Measurements from ENCODE around the gene SF3A1. TPM values are rescaled to one million over a fixed set of nuclear protein-coding genes. Genes with fewer than 3 reads are reported as not detected.

SF3A1 gene
- polyA plus RNA-seq, 1 donor = 87.1 TPM

DNA sequence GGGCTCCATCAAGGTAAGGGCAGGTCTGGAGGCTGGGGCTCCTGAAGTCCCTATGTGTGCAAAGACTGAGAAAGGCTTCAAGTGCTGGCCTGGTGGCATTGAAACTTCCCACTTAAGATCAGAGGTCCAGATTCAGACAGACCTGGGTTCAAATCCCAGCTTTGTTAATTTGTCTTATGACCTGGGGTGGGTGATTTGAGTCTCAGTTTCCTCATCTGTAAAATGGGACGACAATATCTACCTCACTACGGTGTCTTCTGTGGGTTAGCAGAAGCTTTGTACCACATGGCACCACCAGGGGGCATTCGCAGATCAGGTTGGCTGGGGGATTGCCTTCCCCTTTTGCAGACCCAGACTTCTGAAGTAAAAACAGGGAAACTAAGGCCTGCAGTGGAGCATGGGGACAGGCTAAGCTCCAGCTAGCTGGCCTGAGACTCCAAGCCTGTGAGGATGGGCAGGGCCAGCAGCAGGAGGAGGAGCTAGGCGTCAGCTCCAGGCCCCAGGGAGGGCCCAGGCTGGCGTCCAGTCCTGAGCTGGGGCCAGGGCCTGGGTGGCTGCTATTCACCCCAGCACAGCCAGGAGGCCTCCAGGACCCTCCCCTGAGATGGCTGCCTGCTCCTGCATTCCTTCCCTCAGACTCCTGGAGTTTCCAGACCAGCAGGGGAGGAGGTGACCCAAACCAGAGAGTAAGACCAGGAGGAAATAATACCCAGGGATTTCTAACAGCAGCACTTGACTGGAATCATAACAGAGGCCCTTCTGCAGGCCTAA, 68.9 kb downstream of the SF3A1 start:
- H3K4me1 ChIP-seq (ENCODE audit: control insufficient read depth, insufficient read depth, low read length) = peaks cover 52% of the 10 kb centered on the region
- no CpG with 5 or more reads among the region's 5 CpGs for WGBS (ENCODE audit: insufficient coverage, low lambda C conversion rate)
- no peaks in the 10 kb centered on the region for H3K27me3 ChIP-seq (ENCODE audit: control insufficient read depth, insufficient read depth, low read length)
- H3K9me3 ChIP-seq (ENCODE audit: control insufficient read depth, low read depth, low read length) = no peaks in the 10 kb centered on the region
- H3K4me3 ChIP-seq (ENCODE audit: low read length) = no peak overlapping the region
- peaks cover 17% of the 10 kb centered on the region for H3K36me3 ChIP-seq (ENCODE audit: control insufficient read depth, insufficient read depth, low read length)
- peak overlapping the region; percentile 31 for H3K27ac ChIP-seq (ENCODE audit: low read length)
- DNase-seq = peak; percentile 64 to 77

DNA sequence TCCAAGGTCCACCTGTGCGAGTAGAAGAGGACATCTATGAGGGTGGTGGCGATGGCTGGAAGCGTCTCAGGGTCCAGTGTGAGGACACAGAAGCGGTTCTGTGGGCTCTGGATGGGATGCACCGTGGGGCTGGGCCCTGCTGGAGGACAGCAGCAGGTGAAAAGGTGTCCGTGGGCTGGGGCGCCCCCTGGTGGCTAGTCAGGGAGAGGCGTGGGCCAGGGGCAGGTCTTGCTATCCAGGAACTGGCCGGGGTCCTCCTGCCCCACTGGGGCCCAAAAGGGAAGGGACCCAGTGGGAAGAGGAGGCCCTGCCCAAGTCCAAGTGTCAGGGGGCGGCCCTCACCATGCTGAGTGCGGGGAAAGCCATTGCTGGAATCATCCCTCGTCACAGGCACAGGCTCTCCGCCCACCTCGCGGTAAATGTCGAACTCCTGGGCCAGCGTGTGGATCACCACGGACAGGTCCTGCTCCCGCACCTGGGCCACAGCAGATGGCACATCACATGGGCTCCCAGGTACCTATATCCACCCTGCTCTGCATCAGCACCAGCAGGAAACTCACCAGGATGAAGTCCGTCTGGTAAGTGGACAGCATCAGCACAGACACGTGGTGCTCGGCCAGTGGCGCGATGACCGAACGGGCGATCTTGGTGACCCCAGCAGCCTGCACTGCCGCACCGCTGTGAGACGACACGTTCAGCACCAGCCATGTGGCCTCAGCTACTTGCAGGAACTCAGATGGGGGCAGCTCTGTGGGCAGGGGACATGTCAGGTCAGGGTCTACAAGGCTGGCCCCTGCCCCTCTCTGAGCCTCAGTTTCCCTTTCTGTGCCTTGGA, 69.7 kb downstream of the SF3A1 start:
- H3K4me3 ChIP-seq (ENCODE audit: low read length) = no peak overlapping the region
- no CpG with 5 or more reads among the region's 31 CpGs for WGBS (ENCODE audit: insufficient coverage, low lambda C conversion rate)
- H3K27me3 ChIP-seq (ENCODE audit: control insufficient read depth, insufficient read depth, low read length) = no peaks in the 10 kb centered on the region
- peak; percentile 66 to 72 for DNase-seq
- no peak overlapping the region for H3K27ac ChIP-seq (ENCODE audit: low read length)
- H3K9me3 ChIP-seq (ENCODE audit: control insufficient read depth, low read depth, low read length) = no peaks in the 10 kb centered on the region
- peaks cover 52% of the 10 kb centered on the region for H3K4me1 ChIP-seq (ENCODE audit: control insufficient read depth, insufficient read depth, low read length)
- H3K36me3 ChIP-seq (ENCODE audit: control insufficient read depth, insufficient read depth, low read length) = peaks cover 10% of the 10 kb centered on the region

DNA sequence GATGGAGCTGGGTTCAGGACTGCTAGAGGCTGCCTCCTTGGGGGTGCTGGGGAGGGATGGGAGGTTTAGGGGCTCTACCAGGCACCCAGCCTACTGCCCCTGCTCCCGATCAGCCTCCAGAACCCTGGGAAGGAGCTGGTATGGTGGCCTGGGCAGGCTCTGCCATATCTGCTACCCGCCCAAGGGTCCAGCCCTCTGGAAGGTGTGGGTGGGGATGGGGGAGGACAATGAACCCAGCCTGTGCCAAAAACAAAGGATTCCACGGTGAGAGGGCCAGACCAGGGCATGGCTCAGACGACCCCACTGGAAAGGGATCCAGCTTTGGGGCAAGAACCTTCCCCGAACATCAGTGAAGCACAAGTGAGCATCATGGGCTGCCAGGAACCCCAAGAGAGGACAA, 70.4 kb downstream of the SF3A1 start:
- no peak overlapping the region for H3K4me3 ChIP-seq (ENCODE audit: low read length)
- DNase-seq = no peak
- peaks cover 51% of the 10 kb centered on the region for H3K4me1 ChIP-seq (ENCODE audit: control insufficient read depth, insufficient read depth, low read length)
- whole genome bisulfite sequencing (ENCODE audit: insufficient coverage, low lambda C conversion rate) = no CpG with 5 or more reads among the region's 5 CpGs
- no peaks in the 10 kb centered on the region for H3K27me3 ChIP-seq (ENCODE audit: control insufficient read depth, insufficient read depth, low read length)
- H3K9me3 ChIP-seq (ENCODE audit: control insufficient read depth, low read depth, low read length) = no peaks in the 10 kb centered on the region
- peaks cover 3% of the 10 kb centered on the region for H3K36me3 ChIP-seq (ENCODE audit: control insufficient read depth, insufficient read depth, low read length)
- no peak overlapping the region for H3K27ac ChIP-seq (ENCODE audit: low read length)

DNA sequence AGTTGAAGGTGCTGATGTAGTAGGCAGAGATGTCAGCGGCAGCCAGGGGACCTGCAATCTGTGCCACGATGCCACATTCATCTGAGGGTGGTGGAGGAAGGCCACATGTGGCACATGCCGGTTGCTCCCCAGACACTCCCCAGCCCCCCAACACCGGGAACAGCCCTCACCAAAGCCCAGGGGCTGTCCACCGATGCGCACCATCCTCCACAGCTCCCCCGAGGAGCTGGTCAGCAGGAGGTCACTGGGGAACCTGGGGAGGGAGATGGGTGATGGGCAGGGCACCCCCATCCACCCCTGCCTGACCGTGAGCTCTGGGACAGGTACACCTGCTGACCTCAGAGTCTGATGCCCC, 70.9 kb downstream of the SF3A1 start:
- Histone ChIP-seq H3K36me3 (ENCODE audit: control insufficient read depth, insufficient read depth, low read length) (peaks cover 3% of the 10 kb centered on the region), H3K9me3 (ENCODE audit: control insufficient read depth, low read depth, low read length) (no peaks in the 10 kb centered on the region), H3K4me1 (ENCODE audit: control insufficient read depth, insufficient read depth, low read length) (peaks cover 46% of the 10 kb centered on the region), H3K4me3 (ENCODE audit: low read length) (no peak overlapping the region), H3K27me3 (ENCODE audit: control insufficient read depth, insufficient read depth, low read length) (no peaks in the 10 kb centered on the region), H3K27ac (ENCODE audit: low read length) (no peak overlapping the region)
- DNase-seq = no peak
- WGBS (ENCODE audit: insufficient coverage, low lambda C conversion rate) = no CpG with 5 or more reads among the region's 8 CpGs

DNA sequence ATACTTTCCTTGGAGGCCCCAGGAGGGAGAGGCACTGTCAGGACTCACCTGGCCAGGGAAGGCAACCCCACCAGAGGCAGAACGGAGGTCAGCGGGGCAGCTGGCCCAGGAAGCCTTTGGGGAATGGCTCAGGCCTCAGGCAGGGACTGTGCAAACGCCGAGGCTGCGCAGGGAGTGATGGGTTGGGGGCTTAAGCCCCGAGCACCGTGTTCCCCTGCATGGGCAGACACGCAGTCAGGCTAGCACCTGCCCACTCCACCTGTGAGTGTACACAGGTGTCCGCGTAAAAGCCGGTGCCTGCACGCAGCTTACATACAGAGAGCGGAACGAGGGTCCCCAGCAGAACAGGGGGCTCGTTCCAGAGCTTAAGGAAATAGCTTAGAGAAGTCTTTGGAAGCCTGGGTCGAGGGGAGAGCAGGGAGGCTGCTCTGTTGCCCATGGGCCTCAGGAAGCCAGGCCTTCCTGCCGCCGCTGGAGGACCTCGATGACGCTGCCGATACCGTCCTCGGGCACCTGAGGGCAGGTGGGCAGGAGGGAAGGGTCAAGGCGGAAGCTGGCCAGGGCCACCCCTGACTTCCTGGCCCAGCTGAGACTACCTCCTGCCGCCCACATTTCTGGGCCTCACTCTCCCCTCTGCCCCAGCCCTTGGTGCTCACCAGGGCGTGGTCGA, 71.4 kb downstream of the SF3A1 start:
- WGBS (ENCODE audit: insufficient coverage, low lambda C conversion rate) = no CpG with 5 or more reads among the region's 27 CpGs
- no peaks in the 10 kb centered on the region for H3K27me3 ChIP-seq (ENCODE audit: control insufficient read depth, insufficient read depth, low read length)
- no peak overlapping the region for H3K27ac ChIP-seq (ENCODE audit: low read length)
- DNase-seq = no peak
- peaks cover 42% of the 10 kb centered on the region for H3K4me1 ChIP-seq (ENCODE audit: control insufficient read depth, insufficient read depth, low read length)
- peaks cover 3% of the 10 kb centered on the region for H3K36me3 ChIP-seq (ENCODE audit: control insufficient read depth, insufficient read depth, low read length)
- H3K9me3 ChIP-seq (ENCODE audit: control insufficient read depth, low read depth, low read length) = no peaks in the 10 kb centered on the region
- no peak overlapping the region for H3K4me3 ChIP-seq (ENCODE audit: low read length)

DNA sequence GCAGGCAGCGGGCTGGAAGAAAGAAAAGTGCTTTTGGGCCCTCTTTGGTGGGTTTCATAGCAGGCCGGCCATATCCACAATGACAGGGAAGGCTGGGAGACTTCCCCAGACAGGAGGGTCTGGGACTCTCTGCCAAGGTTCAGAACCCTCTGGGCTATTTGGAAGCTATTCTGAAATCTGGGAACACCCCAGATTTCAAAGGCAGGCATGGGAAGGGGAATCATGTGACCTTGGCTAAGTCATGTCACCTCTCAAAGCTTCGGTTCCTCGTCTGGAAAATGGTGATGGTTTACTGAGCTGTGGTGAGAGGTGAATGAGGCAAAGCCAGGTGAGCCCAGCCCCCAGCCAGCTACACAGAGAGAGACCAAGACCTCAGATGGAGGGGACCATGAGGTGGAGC, 72.0 kb downstream of the SF3A1 start:
- H3K27ac ChIP-seq (ENCODE audit: low read length) = no peak overlapping the region
- DNase-seq = no peak
- H3K27me3 ChIP-seq (ENCODE audit: control insufficient read depth, insufficient read depth, low read length) = no peaks in the 10 kb centered on the region
- H3K9me3 ChIP-seq (ENCODE audit: control insufficient read depth, low read depth, low read length) = no peaks in the 10 kb centered on the region
- no CpG with 5 or more reads among the region's 4 CpGs for WGBS (ENCODE audit: insufficient coverage, low lambda C conversion rate)
- no peak overlapping the region for H3K4me3 ChIP-seq (ENCODE audit: low read length)
- H3K4me1 ChIP-seq (ENCODE audit: control insufficient read depth, insufficient read depth, low read length) = peaks cover 35% of the 10 kb centered on the region
- H3K36me3 ChIP-seq (ENCODE audit: control insufficient read depth, insufficient read depth, low read length) = peaks cover 3% of the 10 kb centered on the region

DNA sequence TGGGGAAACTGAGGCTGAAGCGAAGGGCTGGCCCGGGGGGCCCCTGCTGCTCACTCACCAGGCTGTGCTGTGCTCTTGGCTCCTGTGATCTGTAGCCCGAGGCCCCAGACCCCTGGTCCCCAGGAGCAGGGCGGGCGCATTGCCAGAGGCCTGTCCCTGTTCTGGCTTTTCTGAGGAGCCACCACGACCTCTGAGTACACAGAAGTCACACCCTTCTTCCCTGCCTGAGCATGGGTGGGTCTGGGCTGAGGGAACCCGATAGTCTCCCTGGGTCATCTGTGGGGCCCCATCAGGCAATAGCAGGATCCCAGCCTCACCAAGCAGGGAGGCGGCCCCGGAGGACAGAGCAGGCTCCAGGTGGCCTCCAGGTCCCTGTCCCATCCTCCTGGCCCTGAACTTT, 72.5 kb downstream of the SF3A1 start:
- Histone ChIP-seq H3K27ac (ENCODE audit: low read length) (no peak overlapping the region), H3K36me3 (ENCODE audit: control insufficient read depth, insufficient read depth, low read length) (peaks cover 3% of the 10 kb centered on the region), H3K4me3 (ENCODE audit: low read length) (no peak overlapping the region), H3K9me3 (ENCODE audit: control insufficient read depth, low read depth, low read length) (no peaks in the 10 kb centered on the region), H3K27me3 (ENCODE audit: control insufficient read depth, insufficient read depth, low read length) (no peaks in the 10 kb centered on the region), H3K4me1 (ENCODE audit: control insufficient read depth, insufficient read depth, low read length) (peaks cover 38% of the 10 kb centered on the region)
- DNase-seq = peak; percentile 54 to 79
- no CpG with 5 or more reads among the region's 9 CpGs for WGBS (ENCODE audit: insufficient coverage, low lambda C conversion rate)

DNA sequence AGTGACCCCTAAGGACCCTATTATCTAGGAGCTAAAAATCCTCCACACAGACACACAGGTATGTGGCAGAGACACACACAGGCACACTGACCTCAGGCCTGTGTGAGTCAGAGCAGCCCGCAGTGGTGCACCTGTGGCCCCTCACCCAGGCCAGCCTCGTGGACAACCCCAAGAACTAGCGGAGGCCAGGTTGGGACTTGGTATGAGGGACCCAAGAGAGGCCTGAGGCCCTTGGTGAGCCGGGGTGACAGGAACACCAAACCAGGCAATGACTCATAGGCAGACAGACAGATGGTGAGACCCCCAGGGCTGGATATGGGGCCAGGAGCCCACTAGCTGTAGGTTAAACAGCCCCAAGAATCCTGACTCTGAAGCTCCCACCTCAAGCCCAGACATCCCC, 73.4 kb downstream of the SF3A1 start:
- DNase-seq = no peak
- Histone ChIP-seq H3K27me3 (ENCODE audit: control insufficient read depth, insufficient read depth, low read length) (no peaks in the 10 kb centered on the region), H3K27ac (ENCODE audit: low read length) (no peak overlapping the region), H3K36me3 (ENCODE audit: control insufficient read depth, insufficient read depth, low read length) (peaks cover 3% of the 10 kb centered on the region), H3K9me3 (ENCODE audit: control insufficient read depth, low read depth, low read length) (no peaks in the 10 kb centered on the region), H3K4me1 (ENCODE audit: control insufficient read depth, insufficient read depth, low read length) (peaks cover 38% of the 10 kb centered on the region), H3K4me3 (ENCODE audit: low read length) (no peak overlapping the region)
- no CpG with 5 or more reads among the region's 4 CpGs for WGBS (ENCODE audit: insufficient coverage, low lambda C conversion rate)

DNA sequence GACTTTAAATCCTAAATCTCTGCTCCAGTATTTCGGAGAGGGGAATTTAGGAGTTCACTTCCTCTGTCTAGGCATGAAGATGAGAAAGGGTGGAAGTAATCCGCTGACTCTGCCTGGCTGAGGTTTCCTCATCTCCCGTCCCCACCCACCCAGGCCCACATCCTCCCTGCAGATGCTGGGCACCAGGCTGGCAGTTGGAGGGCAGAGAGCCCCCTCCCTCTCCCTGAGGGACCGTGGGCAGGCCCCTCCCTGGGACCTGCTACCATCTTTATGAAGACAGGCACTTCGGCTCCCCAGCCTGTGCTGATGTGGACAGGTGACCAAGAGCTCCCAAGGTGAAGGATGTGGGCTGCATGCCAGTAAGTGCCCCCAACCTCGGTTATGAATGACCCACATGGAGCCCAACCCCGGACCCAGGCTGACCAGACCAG, 74.1 kb downstream of the SF3A1 start:
- no CpG with 5 or more reads among the region's 7 CpGs for WGBS (ENCODE audit: insufficient coverage, low lambda C conversion rate)
- Histone ChIP-seq H3K9me3 (ENCODE audit: control insufficient read depth, low read depth, low read length) (no peaks in the 10 kb centered on the region), H3K27ac (ENCODE audit: low read length) (no peak overlapping the region), H3K27me3 (ENCODE audit: control insufficient read depth, insufficient read depth, low read length) (no peaks in the 10 kb centered on the region), H3K4me1 (ENCODE audit: control insufficient read depth, insufficient read depth, low read length) (peaks cover 38% of the 10 kb centered on the region), H3K36me3 (ENCODE audit: control insufficient read depth, insufficient read depth, low read length) (peaks cover 3% of the 10 kb centered on the region), H3K4me3 (ENCODE audit: low read length) (no peak overlapping the region)
- DNase-seq = no peak

Data from large intestine (tissue), 3 donors.